Esophagus muscularis mucosa (tissue), 4 donors: ENCODE measurements around the gene OR52E4. TPM values are rescaled to one million over a fixed set of nuclear protein-coding genes. Genes with fewer than 3 reads are reported as not detected.

Source experiments
- DNase-seq: peaks from one replicate; pipeline ENCODE4 v3.0.0-alpha.2; 2017; ENCODE audit errors: extremely low spot score
- H3K27ac ChIP-seq, 4 donors: fragments of 200-600 bp; sonication (generic); replicated peaks in 1 of 4; 1 replicate in 3 of 4; 2 replicates in 1 of 4; pipeline ENCODE4 v1.5.1; 2016 to 2019; ENCODE audit warnings: mild to moderate bottlenecking in 1 of 4
- H3K27me3 ChIP-seq, 4 donors: fragments of 200-600 bp; sonication (generic); one replicate each; pipeline versions ENCODE4 v1.5.1 to v1.6.0; 2016 to 2019
- H3K36me3 ChIP-seq, 4 donors: fragments of 200-600 bp; sonication (generic); one replicate each; pipeline ENCODE4 v1.5.1; 2016 to 2019
- H3K4me1 ChIP-seq, 4 donors: fragments of 200-600 bp; sonication (generic); one replicate each; pipeline ENCODE4 v1.5.1; 2016 to 2019
- H3K4me3 ChIP-seq, 4 donors: fragments of 200-600 bp; sonication (generic); 1 replicate in 2 of 4; 2 replicates in 2 of 4; pipeline ENCODE4 v1.5.1; 2016 to 2019; ENCODE audit warnings: mild to moderate bottlenecking in 4 of 4, moderate library complexity in 1 of 4
- H3K9me3 ChIP-seq, 4 donors: fragments of 200-600 bp; sonication (generic); 1 replicate in 3 of 4; 2 replicates in 1 of 4; pipeline ENCODE4 v1.5.1; 2016 to 2019
- EP300 ChIP-seq: sonication (generic); formaldehyde crosslinking; IDR thresholded peaks from one replicate; pipeline ENCODE4 v1.6.1; 2017; ENCODE audit warnings: antibody characterized with exemption
- POLR2A ChIP-seq: fragments of 450-650 bp; IDR thresholded peaks from one replicate; pipeline ENCODE4 v1.6.1; 2017; ENCODE audit warnings: antibody characterized with exemption, moderate library complexity, mild to moderate bottlenecking, low read depth
- POLR2AphosphoS5 ChIP-seq, 2 donors: sonication (generic); formaldehyde crosslinking; IDR thresholded peaks; one replicate each; pipeline ENCODE4 v1.6.1; 2017; ENCODE audit warnings: antibody characterized with exemption in 2 of 2
- WGBS: methylation state at CpG from one replicate; pipeline ENCODE4 v1.1.5; 2018; 5-methylcytosine and 5-hydroxymethylcytosine counted together
- intact Hi-C: fragments of 100-400 bp; cut with DNase I; formaldehyde crosslinking; loops from one replicate; pipeline ENCODE4 v1.15.1; 2023
- total RNA-seq, 4 donors: library from RNA; depleted of rRNA; stranded (reverse); fragments of >200 nt; gene quantifications; one replicate each; pipeline versions ENCODE4 v1.1.0 to v1.2.1, GENCODE V29; 2016
- TF ChIP-seq, protein P1 (sequence below), 3 experiments: fragments of 200-600 bp in 2 of 3; fragments of 450-650 bp in 1 of 3; sonication (generic) in 2 of 3; IDR thresholded peaks; one replicate each; pipeline ENCODE4 v1.5.1; 2017 to 2019; ENCODE audit warnings: antibody characterized with exemption in 3 of 3, mild to moderate bottlenecking in 2 of 3, moderate library complexity in 1 of 3

Gene OR52E4
- total RNA-seq, 4 donors from 2014 or later, result not detected

DNA sequence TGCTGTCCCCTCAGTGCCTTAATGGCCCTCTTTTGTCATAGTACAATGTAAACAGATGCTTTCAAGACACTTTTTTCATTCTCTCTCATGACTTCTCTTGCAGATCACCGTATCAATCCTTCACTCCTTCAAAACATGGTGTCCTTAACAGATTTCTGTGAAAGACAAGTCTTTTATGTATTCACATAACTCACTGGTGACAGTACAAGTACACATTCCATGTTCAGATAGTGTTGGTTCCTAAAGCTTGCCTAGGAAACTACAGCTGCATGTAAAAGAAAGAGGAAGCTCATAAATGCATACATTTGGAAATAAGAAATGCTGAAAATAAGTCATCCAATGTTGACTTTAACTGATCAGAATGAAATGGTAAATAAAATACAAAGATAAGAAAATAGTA, 33.7 kb upstream of the OR52E4 start:
- no peak for TF ChIP-seq POLR2AphosphoS5 (IDR thresholded peaks at IDR 0.05)
- TF ChIP-seq EP300, result no peak
- TF ChIP-seq, protein P1, sequence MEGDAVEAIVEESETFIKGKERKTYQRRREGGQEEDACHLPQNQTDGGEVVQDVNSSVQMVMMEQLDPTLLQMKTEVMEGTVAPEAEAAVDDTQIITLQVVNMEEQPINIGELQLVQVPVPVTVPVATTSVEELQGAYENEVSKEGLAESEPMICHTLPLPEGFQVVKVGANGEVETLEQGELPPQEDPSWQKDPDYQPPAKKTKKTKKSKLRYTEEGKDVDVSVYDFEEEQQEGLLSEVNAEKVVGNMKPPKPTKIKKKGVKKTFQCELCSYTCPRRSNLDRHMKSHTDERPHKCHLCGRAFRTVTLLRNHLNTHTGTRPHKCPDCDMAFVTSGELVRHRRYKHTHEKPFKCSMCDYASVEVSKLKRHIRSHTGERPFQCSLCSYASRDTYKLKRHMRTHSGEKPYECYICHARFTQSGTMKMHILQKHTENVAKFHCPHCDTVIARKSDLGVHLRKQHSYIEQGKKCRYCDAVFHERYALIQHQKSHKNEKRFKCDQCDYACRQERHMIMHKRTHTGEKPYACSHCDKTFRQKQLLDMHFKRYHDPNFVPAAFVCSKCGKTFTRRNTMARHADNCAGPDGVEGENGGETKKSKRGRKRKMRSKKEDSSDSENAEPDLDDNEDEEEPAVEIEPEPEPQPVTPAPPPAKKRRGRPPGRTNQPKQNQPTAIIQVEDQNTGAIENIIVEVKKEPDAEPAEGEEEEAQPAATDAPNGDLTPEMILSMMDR (IDR thresholded peaks at IDR 0.05), result no peak
- no peak for TF ChIP-seq POLR2A
- H3K9me3 ChIP-seq, result peaks cover 0 to 4% (median 0%) of the 10 kb centered on the region in 4 donors
- no peak for DNase-seq
- H3K27me3 ChIP-seq, result no peaks in the 10 kb centered on the region
- no peaks in the 10 kb centered on the region for H3K4me1 ChIP-seq
- H3K4me3 ChIP-seq, result no peak overlapping the region
- intact Hi-C loops, result no loop called here
- 64% methylated on average over 1 of the region's 1 CpG for WGBS
- no peak overlapping the region for H3K27ac ChIP-seq
- no peaks in the 10 kb centered on the region for H3K36me3 ChIP-seq

DNA sequence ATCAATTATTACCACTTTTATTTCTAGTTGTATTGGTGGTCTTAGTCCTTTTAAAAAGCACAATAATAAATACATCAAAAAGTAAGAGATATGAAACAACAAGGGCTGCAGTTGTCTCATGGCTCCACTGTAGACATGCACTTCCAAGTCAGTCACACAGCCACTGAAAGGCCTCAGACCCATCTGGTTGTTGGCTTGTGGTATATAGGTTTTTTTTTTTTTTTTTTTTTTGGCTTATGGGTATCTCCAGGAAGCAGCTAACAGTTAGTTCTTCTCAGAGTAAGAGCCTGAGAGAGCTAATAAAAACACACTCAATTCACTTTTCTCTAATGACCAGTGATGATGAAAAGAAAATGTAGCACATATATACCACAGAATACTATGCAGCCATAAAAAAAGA, 32.7 kb upstream of the OR52E4 start:
- H3K27me3 ChIP-seq, result no peaks in the 10 kb centered on the region
- H3K9me3 ChIP-seq, result peaks cover 0 to 7% (median 0%) of the 10 kb centered on the region in 4 donors
- intact Hi-C loops, result no loop called here

DNA sequence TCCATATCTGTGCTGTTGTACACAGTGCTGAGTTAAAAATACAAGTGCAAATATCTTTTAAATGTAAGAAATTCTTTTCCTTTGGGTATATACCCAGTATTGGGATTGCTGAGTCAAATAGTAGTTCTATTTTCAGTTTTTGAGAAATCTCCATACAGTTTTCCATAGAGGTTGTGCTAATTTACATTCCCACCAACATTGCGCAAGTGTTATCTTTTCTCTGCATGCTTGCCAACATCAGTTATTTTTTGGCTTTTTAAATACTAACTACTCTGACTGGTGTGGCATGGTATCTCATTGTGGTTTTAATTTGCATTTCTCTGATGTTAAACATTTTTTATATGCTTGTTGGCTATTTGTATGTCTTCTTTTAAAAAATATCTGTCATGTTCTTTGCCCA, 29.4 kb upstream of the OR52E4 start:
- TF ChIP-seq, protein P1 (IDR thresholded peaks at IDR 0.05), result no peak
- TF ChIP-seq POLR2AphosphoS5 (IDR thresholded peaks at IDR 0.05) (no peak), EP300 (no peak), POLR2A (no peak)
- Histone ChIP-seq H3K36me3 (no peaks in the 10 kb centered on the region), H3K27me3 (no peaks in the 10 kb centered on the region), H3K4me1 (no peaks in the 10 kb centered on the region), H3K27ac (no peak overlapping the region), H3K9me3 (peaks cover 0 to 7% (median 0%) of the 10 kb centered on the region in 4 donors), H3K4me3 (no peak overlapping the region)
- intact Hi-C loops, result no loop called here
- DNase-seq, result no peak
- 92% methylated on average over 1 of the region's 1 CpG for WGBS

More for the DNA sequence above, 32.7 kb upstream of the OR52E4 start:
- H3K36me3 ChIP-seq, result no peaks in the 10 kb centered on the region
- no peak for DNase-seq
- no peak overlapping the region for H3K27ac ChIP-seq
- TF ChIP-seq, protein P1 (IDR thresholded peaks at IDR 0.05), result no peak
- TF ChIP-seq POLR2AphosphoS5 (IDR thresholded peaks at IDR 0.05), result no peak
- no peak for TF ChIP-seq EP300
- TF ChIP-seq POLR2A, result no peak
- no peaks in the 10 kb centered on the region for H3K4me1 ChIP-seq
- no peak overlapping the region for H3K4me3 ChIP-seq

DNA sequence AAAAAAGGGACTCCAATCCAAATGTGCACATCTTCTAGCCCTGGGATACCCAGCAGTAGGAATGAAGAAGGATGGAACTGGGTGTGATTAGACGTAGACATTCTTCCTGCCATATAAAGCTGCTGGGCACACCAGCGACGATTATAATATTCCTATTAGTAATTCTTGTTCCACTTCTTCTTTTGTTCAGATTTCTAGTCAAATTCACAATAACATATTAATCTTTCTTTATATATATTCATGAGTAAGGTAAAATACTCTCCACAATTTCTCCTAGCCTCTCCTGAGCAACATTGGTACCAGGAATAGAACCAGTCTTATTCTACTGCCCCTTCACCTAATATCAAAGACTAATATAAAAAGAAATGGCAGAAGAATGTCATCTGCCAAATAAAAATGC, 22.8 kb upstream of the OR52E4 start, which contains the start of gene OR52E8:
Gene OR52E8 (minus strand): TSS at position 101 of the 400 bp plus-strand sequence. CDS start 0 bp downstream, at position 101.
- TF ChIP-seq POLR2AphosphoS5 (IDR thresholded peaks at IDR 0.05), result no peak
- intact Hi-C loops, result no loop called here

DNA sequence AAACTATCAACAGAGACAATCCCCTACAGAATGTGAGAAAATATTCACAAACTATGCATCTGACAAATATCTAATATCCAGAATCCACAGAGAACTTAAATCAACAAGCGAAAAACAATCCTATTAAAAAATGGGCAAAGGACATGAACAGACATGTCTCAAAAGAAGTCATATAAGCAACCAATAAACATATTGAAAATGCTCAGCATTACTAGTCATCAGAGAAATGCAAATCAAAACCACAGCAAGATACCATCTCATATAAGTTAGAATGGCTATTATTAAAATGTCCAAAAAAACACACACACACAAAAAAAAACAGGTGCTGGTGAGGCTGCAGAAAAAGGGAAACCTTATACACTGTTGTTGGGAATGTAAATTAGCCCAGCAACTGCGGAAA, 14.6 kb upstream of the OR52E4 start:
- Histone ChIP-seq H3K4me1 (no peaks in the 10 kb centered on the region), H3K27ac (no peak overlapping the region), H3K36me3 (no peaks in the 10 kb centered on the region), H3K4me3 (no peak overlapping the region), H3K9me3 (no peaks in the 10 kb centered on the region), H3K27me3 (no peaks in the 10 kb centered on the region)
- WGBS, result 83% methylated on average over 2 of the region's 2 CpGs
- DNase-seq, result no peak
- TF ChIP-seq EP300 (no peak), POLR2AphosphoS5 (IDR thresholded peaks at IDR 0.05) (no peak), POLR2A (no peak)
- TF ChIP-seq, protein P1 (IDR thresholded peaks at IDR 0.05), result no peak
- intact Hi-C loops, result no loop called here

More for the DNA sequence above, 22.8 kb upstream of the OR52E4 start, which contains the start of gene OR52E8:
- Histone ChIP-seq H3K4me3 (no peak within 1 kb of the TSS), H3K36me3 (no peaks in the 10 kb centered on the region), H3K27ac (no peak within 1 kb of the TSS), H3K9me3 (no peaks in the 10 kb centered on the region), H3K4me1 (no peaks in the 10 kb centered on the region), H3K27me3 (no peaks in the 10 kb centered on the region)
- 90% methylated on average over 3 of the region's 3 CpGs for WGBS
- no peak for DNase-seq
